NCI-H748 (cell line): Measurements from ENCODE around the gene SASH1.
"Not testable (repeated sequence)": the region's sequence is repeated elsewhere in the genome, so short reads cannot be mapped to it uniquely, and the experiment has no call there.

Experiments used
- DNase-seq: peaks from one replicate; lab custom pipeline; 2025; ENCODE audit not compliant: unreplicated experiment; lab: John Stamatoyannopoulos, UW

The SASH1 gene

DNA sequence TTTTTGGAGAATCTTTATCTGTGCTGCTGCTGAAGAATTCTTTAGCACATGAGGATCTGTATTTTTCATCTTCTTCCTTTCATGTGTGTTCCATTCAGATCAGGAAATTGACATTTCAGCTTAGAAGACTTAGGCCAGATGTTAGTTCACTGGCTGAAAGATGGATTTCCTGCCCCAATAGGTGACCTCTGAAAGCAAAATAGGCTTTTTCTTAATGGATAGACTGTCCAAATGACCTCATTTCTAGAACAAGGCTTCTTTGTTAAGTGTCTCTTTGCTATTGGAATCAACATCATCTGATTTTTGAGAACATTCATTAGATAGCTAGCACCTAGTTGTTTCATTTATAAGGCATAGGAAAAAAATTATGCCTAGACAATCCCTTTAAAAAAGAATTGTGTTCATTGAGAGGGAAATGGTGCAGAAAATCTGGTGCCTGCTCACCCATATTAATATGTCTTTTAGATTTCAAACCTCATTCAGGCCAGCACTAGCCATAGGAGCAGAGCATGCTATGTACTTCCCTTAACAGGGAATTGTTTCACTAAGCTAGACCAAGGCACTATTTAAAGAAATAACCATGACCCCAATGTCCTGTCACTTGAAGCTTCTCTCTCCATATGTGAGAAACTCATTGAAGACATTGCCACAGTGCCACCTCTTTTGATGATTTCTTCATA lies 13.6 kb upstream of the SASH1 start:
- no peak for DNase-seq

DNA sequence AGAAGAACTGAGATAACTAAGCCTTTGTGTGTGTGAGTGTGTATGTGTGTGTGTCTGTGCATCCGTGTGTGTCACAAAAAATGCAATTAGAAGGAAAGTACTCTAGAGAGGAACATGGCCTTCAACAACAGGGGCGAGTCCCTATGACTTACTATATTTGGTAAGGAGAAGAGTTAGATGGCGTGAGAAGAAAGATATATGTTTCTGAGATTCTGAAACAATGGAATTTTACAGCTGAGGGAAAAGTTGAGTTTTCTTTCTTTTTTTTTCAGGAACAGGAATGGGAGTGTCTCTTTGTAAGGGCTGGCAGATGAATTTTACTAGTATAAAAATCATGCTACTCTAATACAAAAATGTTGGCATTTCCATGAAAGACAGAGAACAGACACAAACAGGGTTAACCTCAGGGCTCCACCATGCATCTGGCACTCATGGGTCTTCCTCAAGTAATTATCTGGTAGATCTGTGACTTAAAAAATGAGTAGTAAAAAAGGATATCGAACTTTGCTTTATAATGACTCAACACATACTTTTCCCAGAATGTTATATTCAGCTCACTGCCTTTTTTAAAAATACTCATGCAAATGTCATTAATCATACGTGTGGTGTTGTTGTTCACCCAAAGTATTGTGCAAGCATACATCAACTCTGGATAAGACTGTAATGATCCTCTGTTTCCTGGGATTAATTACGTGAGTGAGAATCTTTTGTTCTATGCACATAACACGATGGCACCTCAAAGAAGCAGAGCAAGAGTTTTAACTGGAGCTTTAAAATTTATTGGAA lies 12.8 kb upstream of the SASH1 start:
- no peak for DNase-seq

GRCh38 chr6:148332088-148332487 lies 10.6 kb upstream of the SASH1 start:
- DNase-seq, result no peak

- no peak for DNase-seq
Observed at GRCh38 chr6:148336901-148337300, 5.7 kb upstream of the SASH1 start.

- DNase-seq, result no peak
Observed at GRCh38 chr6:148339766-148340165, 2.9 kb upstream of the SASH1 start.

GRCh38 chr6:148340586-148341297 lies 1.9 kb upstream of the SASH1 start:
- DNase-seq, result no peak

GRCh38 chr6:148342100-148342349 lies 613 bp upstream of the SASH1 start:
- DNase-seq, result no peak

DNA sequence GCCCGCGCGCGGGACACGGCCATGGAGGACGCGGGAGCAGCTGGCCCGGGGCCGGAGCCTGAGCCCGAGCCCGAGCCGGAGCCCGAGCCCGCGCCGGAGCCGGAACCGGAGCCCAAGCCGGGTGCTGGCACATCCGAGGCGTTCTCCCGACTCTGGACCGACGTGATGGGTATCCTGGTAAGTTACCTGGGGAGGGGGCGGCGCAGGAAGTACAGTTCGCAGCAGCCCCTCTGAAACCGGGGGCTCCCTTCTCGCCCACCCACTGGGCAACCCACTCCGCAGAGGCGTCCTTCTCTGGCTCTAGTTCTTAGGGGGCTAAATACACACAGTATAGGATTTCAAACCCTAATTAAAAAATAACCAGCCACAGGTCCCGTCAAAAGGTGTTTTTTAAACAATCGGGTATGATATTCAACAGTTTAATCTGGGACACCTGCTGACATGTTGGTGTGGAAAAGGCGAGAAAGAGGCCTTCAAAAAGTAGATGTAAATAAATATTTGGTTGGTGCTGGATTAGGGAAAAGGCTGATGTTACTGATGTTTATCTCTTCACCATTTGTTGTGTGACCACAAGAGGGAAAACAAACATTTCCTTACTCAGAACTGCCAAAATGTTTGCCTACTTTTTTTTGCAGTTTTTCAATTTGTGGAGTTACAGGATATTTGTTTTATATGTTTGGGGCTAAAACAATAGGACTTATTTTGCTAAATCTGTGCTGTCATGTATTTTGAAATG lies 577 bp downstream of the SASH1 start:
- no peak for DNase-seq

- DNase-seq, result no peak
Observed at GRCh38 chr6:148345176-148345575, 2.5 kb downstream of the SASH1 start.

- DNase-seq, result no peak
Observed at GRCh38 chr6:148345578-148345977, 2.9 kb downstream of the SASH1 start.

- DNase-seq, result no peak
Observed at GRCh38 chr6:148346681-148347440, 4.2 kb downstream of the SASH1 start.

DNA sequence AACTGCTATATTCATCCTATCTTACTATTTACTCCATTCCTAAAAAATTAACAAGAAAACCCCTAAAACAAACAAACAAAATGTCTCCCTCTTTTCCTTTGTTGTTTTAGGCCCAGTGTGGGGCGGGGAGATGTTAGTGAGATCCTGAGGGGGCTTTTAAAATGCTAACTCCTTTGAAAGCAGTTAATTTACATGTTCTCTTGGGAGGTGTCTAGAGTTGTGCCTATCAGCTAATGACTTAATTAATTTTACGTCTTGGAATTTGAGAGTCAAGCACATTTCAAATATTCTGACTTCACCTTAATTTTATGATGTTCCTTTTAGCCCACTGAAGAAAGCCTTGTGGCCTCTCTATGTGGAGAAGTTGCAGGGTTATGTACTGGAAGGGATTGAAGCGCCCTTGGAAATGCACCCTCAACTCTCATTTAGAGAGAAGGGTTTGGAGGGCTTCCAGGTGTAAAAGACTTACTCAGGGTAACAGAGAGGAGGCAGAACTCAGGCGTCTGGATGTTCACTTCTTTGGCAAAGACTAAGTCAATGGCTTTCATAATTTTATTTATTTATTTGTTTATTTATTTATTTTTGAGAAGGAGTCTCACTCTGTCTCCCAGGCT lies 4.9 kb downstream of the SASH1 start:
- no peak for DNase-seq

DNA sequence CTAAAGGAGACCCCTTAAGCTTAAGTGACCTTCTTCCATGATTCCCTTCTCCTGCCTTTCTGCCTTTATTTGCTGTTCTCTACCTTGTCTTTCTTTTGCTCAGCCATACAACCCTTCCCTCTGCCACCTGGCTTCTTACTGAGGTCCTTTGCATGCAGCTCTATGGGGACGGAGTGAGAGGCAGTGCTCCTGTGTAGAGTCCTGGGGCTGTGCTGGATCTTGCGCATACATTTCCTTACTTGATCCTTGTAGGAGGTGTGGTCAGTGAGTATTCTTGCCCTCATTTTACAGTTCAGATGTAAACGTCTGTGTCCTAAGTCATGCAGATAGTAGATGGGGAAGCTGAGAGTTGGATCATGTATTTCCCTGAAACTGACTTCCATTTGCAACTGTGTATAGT lies 5.7 kb downstream of the SASH1 start:
- no peak for DNase-seq

- DNase-seq, result no peak
Observed at GRCh38 chr6:148348778-148349177, 6.1 kb downstream of the SASH1 start.

DNA sequence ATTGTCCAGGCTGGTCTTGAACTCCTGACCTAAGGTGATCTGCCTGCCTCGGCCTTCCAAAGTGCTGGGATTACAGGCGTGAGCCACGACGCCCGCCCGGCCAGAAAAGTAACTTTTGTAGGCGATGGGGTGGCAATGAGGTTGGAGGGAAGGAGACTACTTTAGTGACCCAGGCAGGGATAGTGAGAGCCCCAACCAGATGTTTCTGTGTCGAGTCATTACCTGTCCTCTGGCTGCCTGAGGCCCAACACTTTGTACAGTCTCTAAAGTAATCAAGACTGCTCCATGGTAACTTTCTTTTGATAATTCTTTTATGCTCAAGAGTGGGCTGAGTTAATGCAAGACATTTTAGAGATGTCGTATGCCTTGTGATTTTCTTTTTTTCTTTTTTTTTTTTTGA lies 6.8 kb downstream of the SASH1 start:
- DNase-seq, result no peak

- no peak for DNase-seq
Observed at GRCh38 chr6:148351309-148351708, 8.7 kb downstream of the SASH1 start.

- not testable (repeated sequence) for DNase-seq
Observed at GRCh38 chr6:148352421-148352820, 9.8 kb downstream of the SASH1 start.

DNA sequence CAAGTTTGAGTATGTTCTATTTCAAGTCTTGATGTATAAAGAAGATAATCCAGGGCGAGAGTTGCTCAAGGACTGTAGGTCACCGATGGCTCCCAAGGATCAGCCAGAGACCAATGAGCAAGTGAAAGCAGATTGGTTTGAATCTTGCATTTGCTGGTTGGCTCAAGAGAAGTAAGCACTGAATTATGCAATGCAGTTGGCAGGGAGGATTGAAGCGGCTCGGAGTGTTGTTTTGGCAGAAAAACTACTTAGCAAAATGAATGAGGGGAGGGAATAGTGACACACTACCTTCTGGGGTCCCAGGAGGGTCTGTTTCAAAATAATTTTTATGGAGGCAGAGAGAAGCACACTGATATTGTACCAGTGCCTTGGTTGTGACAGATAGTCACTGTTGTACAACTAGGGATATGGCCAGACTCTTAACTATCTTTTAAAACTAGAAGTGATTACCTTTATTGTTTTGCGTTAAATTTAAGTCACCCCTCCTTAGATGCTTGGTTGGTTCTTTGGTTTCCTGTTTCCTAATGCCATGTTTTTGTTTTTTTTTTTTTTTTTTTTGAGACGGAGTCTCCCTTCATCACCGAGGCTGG lies 15.7 kb downstream of the SASH1 start:
- DNase-seq, result no peak

GRCh38 chr6:148359228-148359627 lies 16.6 kb downstream of the SASH1 start:
- DNase-seq, result no peak
